SK-N-MC (cell line): ENCODE measurements around the gene NEAT1.

Experiments used
- EZH2 ChIP-seq: fragments of 200-600 bp; sonication (generic); IDR thresholded peaks from one replicate; pipeline ENCODE4 v1.6.1; 2017; ENCODE audit warnings: antibody characterized with exemption
- POLR2AphosphoS5 ChIP-seq: IDR thresholded peaks from 2 replicates; pipeline ENCODE4 v1.6.1; 2012; ENCODE audit warnings: mild to moderate bottlenecking, low read depth, low read length, borderline replicate concordance

DNA sequence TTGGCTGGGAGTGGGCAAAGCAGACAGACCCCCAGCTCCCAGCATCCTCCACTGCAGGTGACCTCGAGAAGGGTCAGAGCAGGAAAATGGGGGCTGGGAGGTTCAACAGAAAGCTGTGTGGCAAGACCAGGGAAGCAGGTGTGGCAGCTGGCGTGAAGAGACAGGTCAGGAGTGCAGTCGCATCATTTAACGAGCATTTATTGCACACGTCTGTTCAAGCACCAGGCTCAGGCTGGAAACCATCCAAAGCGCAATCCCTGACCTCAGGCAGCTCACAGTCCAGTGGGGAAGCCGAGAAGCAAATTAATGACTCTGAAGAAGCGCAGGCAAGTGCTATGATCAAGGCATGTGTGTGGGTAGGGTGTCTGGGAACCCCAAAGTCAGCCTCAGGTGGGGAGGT, 47.6 kb upstream of the NEAT1 start:
- TF ChIP-seq POLR2AphosphoS5, result no peak
- TF ChIP-seq EZH2, result no peak
